ENCODE data around the gene RALGPS2.
"Not testable (repeated sequence)": the region's sequence is repeated elsewhere in the genome, so short reads cannot be mapped to it uniquely, and the experiment has no call there.

RALGPS2 gene

GRCh38 chr1:178947677-178947981 is 222.6 kb downstream of the RALGPS2 start:
- Histone ChIP-seq H3K4me1 (ENCODE audit: control insufficient read depth, insufficient read depth, low read length) (0 out of 2 replicates have a peak, but pooled peaks cover 1% of the 10 kb centered on the region), H3K36me3 (ENCODE audit: control insufficient read depth, insufficient read depth, low read length) (no peaks in the 10 kb centered on the region), H3K9me3 (ENCODE audit: control insufficient read depth, insufficient read depth, low read length) (no peaks in the 10 kb centered on the region), H3K4me3 (ENCODE audit: low read length) (no peak overlapping the region), H3K27me3 (ENCODE audit: control insufficient read depth, insufficient read depth, low read length) (no peaks in the 10 kb centered on the region), H3K27ac (ENCODE audit: low read length) (no peak overlapping the region)
- no peak for DNase-seq (ENCODE audit: low read depth, low spot score)
- WGBS (ENCODE audit: insufficient coverage, insufficient read length) = no CpG with 5 or more reads among the region's 3 CpGs

GRCh38 chr1:178948676-178949075 is 223.6 kb downstream of the RALGPS2 start:
- H3K36me3 ChIP-seq (ENCODE audit: control insufficient read depth, insufficient read depth, low read length) = no peaks in the 10 kb centered on the region
- H3K27me3 ChIP-seq (ENCODE audit: control insufficient read depth, insufficient read depth, low read length) = no peaks in the 10 kb centered on the region
- WGBS (ENCODE audit: insufficient coverage, insufficient read length) = no CpG with 5 or more reads among the region's 4 CpGs
- H3K4me3 ChIP-seq (ENCODE audit: low read length) = no peak overlapping the region
- H3K4me1 ChIP-seq (ENCODE audit: control insufficient read depth, insufficient read depth, low read length) = 0 out of 2 replicates have a peak, but pooled peaks cover 1% of the 10 kb centered on the region
- no peaks in the 10 kb centered on the region for H3K9me3 ChIP-seq (ENCODE audit: control insufficient read depth, insufficient read depth, low read length)
- no peak for DNase-seq (ENCODE audit: low read depth, low spot score)
- no peak overlapping the region for H3K27ac ChIP-seq (ENCODE audit: low read length)

GRCh38 chr1:178949866-178950265 is 224.8 kb downstream of the RALGPS2 start:
- not testable (repeated sequence) for H3K36me3 ChIP-seq (ENCODE audit: control insufficient read depth, insufficient read depth, low read length); H3K9me3 ChIP-seq (ENCODE audit: control insufficient read depth, insufficient read depth, low read length); H3K27me3 ChIP-seq (ENCODE audit: control insufficient read depth, insufficient read depth, low read length); DNase-seq (ENCODE audit: low read depth, low spot score); H3K4me3 ChIP-seq (ENCODE audit: low read length); H3K4me1 ChIP-seq (ENCODE audit: control insufficient read depth, insufficient read depth, low read length); H3K27ac ChIP-seq (ENCODE audit: low read length)
- no CpG with 5 or more reads among the region's 4 CpGs for WGBS (ENCODE audit: insufficient coverage, insufficient read length)

- WGBS (ENCODE audit: insufficient coverage, insufficient read length) = no CpG with 5 or more reads among the region's 4 CpGs
- no peak overlapping the region for H3K27ac ChIP-seq (ENCODE audit: low read length)
- no peak for DNase-seq (ENCODE audit: low read depth, low spot score)
- H3K9me3 ChIP-seq (ENCODE audit: control insufficient read depth, insufficient read depth, low read length) = no peaks in the 10 kb centered on the region
- no peaks in the 10 kb centered on the region for H3K4me1 ChIP-seq (ENCODE audit: control insufficient read depth, insufficient read depth, low read length)
- H3K4me3 ChIP-seq (ENCODE audit: low read length) = no peak overlapping the region
- H3K36me3 ChIP-seq (ENCODE audit: control insufficient read depth, insufficient read depth, low read length) = no peaks in the 10 kb centered on the region
- H3K27me3 ChIP-seq (ENCODE audit: control insufficient read depth, insufficient read depth, low read length) = no peaks in the 10 kb centered on the region
These were observed 226.6 kb downstream of the RALGPS2 start for GRCh38 chr1:178951600-178951999.

GRCh38 chr1:178953034-178953433 is 228.0 kb downstream of the RALGPS2 start:
- no peak overlapping the region for H3K27ac ChIP-seq (ENCODE audit: low read length)
- DNase-seq (ENCODE audit: low read depth, low spot score) = no peak
- no peaks in the 10 kb centered on the region for H3K9me3 ChIP-seq (ENCODE audit: control insufficient read depth, insufficient read depth, low read length)
- H3K4me3 ChIP-seq (ENCODE audit: low read length) = no peak overlapping the region
- no peaks in the 10 kb centered on the region for H3K36me3 ChIP-seq (ENCODE audit: control insufficient read depth, insufficient read depth, low read length)
- H3K27me3 ChIP-seq (ENCODE audit: control insufficient read depth, insufficient read depth, low read length) = no peaks in the 10 kb centered on the region
- WGBS (ENCODE audit: insufficient coverage, insufficient read length) = no CpG with 5 or more reads among the region's 5 CpGs
- H3K4me1 ChIP-seq (ENCODE audit: control insufficient read depth, insufficient read depth, low read length) = no peaks in the 10 kb centered on the region

- no peak overlapping the region for H3K4me3 ChIP-seq (ENCODE audit: low read length)
- no peaks in the 10 kb centered on the region for H3K36me3 ChIP-seq (ENCODE audit: control insufficient read depth, insufficient read depth, low read length)
- no peaks in the 10 kb centered on the region for H3K9me3 ChIP-seq (ENCODE audit: control insufficient read depth, insufficient read depth, low read length)
- no peaks in the 10 kb centered on the region for H3K4me1 ChIP-seq (ENCODE audit: control insufficient read depth, insufficient read depth, low read length)
- H3K27ac ChIP-seq (ENCODE audit: low read length) = no peak overlapping the region
- no peak for DNase-seq (ENCODE audit: low read depth, low spot score)
- no CpG with 5 or more reads among the region's 23 CpGs for WGBS (ENCODE audit: insufficient coverage, insufficient read length)
- H3K27me3 ChIP-seq (ENCODE audit: control insufficient read depth, insufficient read depth, low read length) = no peaks in the 10 kb centered on the region
These were observed 228.7 kb downstream of the RALGPS2 start for GRCh38 chr1:178953538-178954324.

- DNase-seq (ENCODE audit: low read depth, low spot score) = no peak
- Histone ChIP-seq H3K9me3 (ENCODE audit: control insufficient read depth, insufficient read depth, low read length) (no peaks in the 10 kb centered on the region), H3K27ac (ENCODE audit: low read length) (no peak overlapping the region), H3K4me3 (ENCODE audit: low read length) (no peak overlapping the region), H3K27me3 (ENCODE audit: control insufficient read depth, insufficient read depth, low read length) (no peaks in the 10 kb centered on the region), H3K36me3 (ENCODE audit: control insufficient read depth, insufficient read depth, low read length) (no peaks in the 10 kb centered on the region), H3K4me1 (ENCODE audit: control insufficient read depth, insufficient read depth, low read length) (no peaks in the 10 kb centered on the region)
- WGBS (ENCODE audit: insufficient coverage, insufficient read length) = no CpG with 5 or more reads among the region's 11 CpGs
These were observed 229.3 kb downstream of the RALGPS2 start for GRCh38 chr1:178954325-178954690.

- no peak overlapping the region for H3K27ac ChIP-seq (ENCODE audit: low read length)
- no peaks in the 10 kb centered on the region for H3K9me3 ChIP-seq (ENCODE audit: control insufficient read depth, insufficient read depth, low read length)
- H3K27me3 ChIP-seq (ENCODE audit: control insufficient read depth, insufficient read depth, low read length) = no peaks in the 10 kb centered on the region
- no peaks in the 10 kb centered on the region for H3K4me1 ChIP-seq (ENCODE audit: control insufficient read depth, insufficient read depth, low read length)
- H3K4me3 ChIP-seq (ENCODE audit: low read length) = no peak overlapping the region
- no peak for DNase-seq (ENCODE audit: low read depth, low spot score)
- no peaks in the 10 kb centered on the region for H3K36me3 ChIP-seq (ENCODE audit: control insufficient read depth, insufficient read depth, low read length)
- WGBS (ENCODE audit: insufficient coverage, insufficient read length) = no CpG with 5 or more reads among the region's 6 CpGs
These were observed 229.9 kb downstream of the RALGPS2 start for GRCh38 chr1:178954937-178955336.

GRCh38 chr1:178955391-178955954 is 230.4 kb downstream of the RALGPS2 start:
- DNase-seq (ENCODE audit: low read depth, low spot score) = no peak
- Histone ChIP-seq H3K27ac (ENCODE audit: low read length) (no peak overlapping the region), H3K4me1 (ENCODE audit: control insufficient read depth, insufficient read depth, low read length) (no peaks in the 10 kb centered on the region), H3K4me3 (ENCODE audit: low read length) (no peak overlapping the region), H3K9me3 (ENCODE audit: control insufficient read depth, insufficient read depth, low read length) (no peaks in the 10 kb centered on the region), H3K36me3 (ENCODE audit: control insufficient read depth, insufficient read depth, low read length) (no peaks in the 10 kb centered on the region), H3K27me3 (ENCODE audit: control insufficient read depth, insufficient read depth, low read length) (no peaks in the 10 kb centered on the region)
- no CpG with 5 or more reads among the region's 1 CpG for WGBS (ENCODE audit: insufficient coverage, insufficient read length)

GRCh38 chr1:178958491-178958890 is 233.4 kb downstream of the RALGPS2 start:
- DNase-seq (ENCODE audit: low read depth, low spot score) = no peak
- H3K27ac ChIP-seq (ENCODE audit: low read length) = no peak overlapping the region
- no CpG with 5 or more reads among the region's 9 CpGs for WGBS (ENCODE audit: insufficient coverage, insufficient read length)
- H3K27me3 ChIP-seq (ENCODE audit: control insufficient read depth, insufficient read depth, low read length) = no peaks in the 10 kb centered on the region
- H3K36me3 ChIP-seq (ENCODE audit: control insufficient read depth, insufficient read depth, low read length) = no peaks in the 10 kb centered on the region
- no peaks in the 10 kb centered on the region for H3K9me3 ChIP-seq (ENCODE audit: control insufficient read depth, insufficient read depth, low read length)
- no peaks in the 10 kb centered on the region for H3K4me1 ChIP-seq (ENCODE audit: control insufficient read depth, insufficient read depth, low read length)
- H3K4me3 ChIP-seq (ENCODE audit: low read length) = no peak overlapping the region

All from iPS DF 6.9 (cell line).